ENCODE results near the gene PDGFRB. TPM values are rescaled to one million over a fixed set of nuclear protein-coding genes. Genes with fewer than 3 reads are reported as not detected.

PDGFRB gene
- total RNA-seq, 1 experiment from 2014 or later: 0.63 TPM

- no peak overlapping the region for H3K4me3 Mint-ChIP-seq (ENCODE audit: unreplicated experiment)
- no peaks in the 10 kb centered on the region for H3K27me3 Mint-ChIP-seq (ENCODE audit: insufficient read depth, unreplicated experiment)
- H3K9me3 Mint-ChIP-seq (ENCODE audit: unreplicated experiment): no peaks in the 10 kb centered on the region
- ChIA-PET POLR2A (no interaction called here), CTCF (interaction anchor here (0.6 to 1.7 kb wide), 5 partner anchors 14 to 210 kb away, joined by 3 to 6 read pairs (median 4); no protein-coding TSS in a partner anchor)
- TF ChIP-seq CTCF (IDR thresholded peaks at IDR 0.05; ENCODE audit: unreplicated experiment): no peak
- peaks cover 6% of the 10 kb centered on the region for H3K4me1 Mint-ChIP-seq (ENCODE audit: insufficient read depth, unreplicated experiment)
- intact Hi-C loops (cut with micrococcal nuclease): no loop called here
- no peak for DNase-seq (ENCODE audit: unreplicated experiment)
- no peak overlapping the region for H3K27ac Mint-ChIP-seq (ENCODE audit: low read depth, unreplicated experiment)
- no TSS peak for BruUV-seq (replicated peaks)
- H3K36me3 Mint-ChIP-seq (ENCODE audit: insufficient read depth, unreplicated experiment): no peaks in the 10 kb centered on the region
Measured at GRCh38 chr5:150154618-150155128, 972 bp downstream of the PDGFRB start.

- DNase-seq (ENCODE audit: unreplicated experiment): no peak
- no peak overlapping the region for H3K4me3 Mint-ChIP-seq (ENCODE audit: unreplicated experiment)
- H3K36me3 Mint-ChIP-seq (ENCODE audit: insufficient read depth, unreplicated experiment): no peaks in the 10 kb centered on the region
- no peaks in the 10 kb centered on the region for H3K27me3 Mint-ChIP-seq (ENCODE audit: insufficient read depth, unreplicated experiment)
- no peak overlapping the region for H3K27ac Mint-ChIP-seq (ENCODE audit: low read depth, unreplicated experiment)
- ChIA-PET CTCF (interaction anchor here (0.6 to 2.9 kb wide), 7 partner anchors 8 to 253 kb away, joined by 3 to 11 read pairs (median 5); no protein-coding TSS in a partner anchor), POLR2A (no interaction called here)
- intact Hi-C loops (cut with micrococcal nuclease): no loop called here
- TF ChIP-seq CTCF (IDR thresholded peaks at IDR 0.05; ENCODE audit: unreplicated experiment): no peak
- BruUV-seq (replicated peaks): no TSS peak
- no peaks in the 10 kb centered on the region for H3K9me3 Mint-ChIP-seq (ENCODE audit: unreplicated experiment)
- peaks cover 6% of the 10 kb centered on the region for H3K4me1 Mint-ChIP-seq (ENCODE audit: insufficient read depth, unreplicated experiment)
Measured at GRCh38 chr5:150153957-150154617, 1.6 kb downstream of the PDGFRB start.

- Mint-ChIP-seq H3K36me3 (ENCODE audit: insufficient read depth, unreplicated experiment) (no peaks in the 10 kb centered on the region), H3K4me1 (ENCODE audit: insufficient read depth, unreplicated experiment) (peaks cover 6% of the 10 kb centered on the region), H3K27ac (ENCODE audit: low read depth, unreplicated experiment) (no peak overlapping the region), H3K27me3 (ENCODE audit: insufficient read depth, unreplicated experiment) (no peaks in the 10 kb centered on the region), H3K9me3 (ENCODE audit: unreplicated experiment) (no peaks in the 10 kb centered on the region), H3K4me3 (ENCODE audit: unreplicated experiment) (no peak overlapping the region)
- CTCF ChIA-PET: interaction anchor here (0.9 to 2.9 kb wide), 8 partner anchors 9 to 253 kb away, joined by 3 to 11 read pairs (median 4); no protein-coding TSS in a partner anchor
- POLR2A ChIA-PET: no interaction called here
- no TSS peak for BruUV-seq (replicated peaks)
- no peak for TF ChIP-seq CTCF (IDR thresholded peaks at IDR 0.05; ENCODE audit: unreplicated experiment)
- intact Hi-C loops (cut with micrococcal nuclease): no loop called here
- DNase-seq (ENCODE audit: unreplicated experiment): no peak
Measured at GRCh38 chr5:150153483-150153882, 2.2 kb downstream of the PDGFRB start.

- intact Hi-C loops (cut with micrococcal nuclease): no loop called here
- ChIA-PET CTCF (interaction anchor here (0.8 to 2.9 kb wide), 7 partner anchors 9 to 254 kb away, joined by 3 to 11 read pairs (median 3); no protein-coding TSS in a partner anchor), POLR2A (interaction anchor here (0.7 kb wide), 1 partner anchor 12 kb away, joined by 3 read pairs; no protein-coding TSS in a partner anchor)
- BruUV-seq (replicated peaks): no TSS peak
- no peaks in the 10 kb centered on the region for H3K27me3 Mint-ChIP-seq (ENCODE audit: insufficient read depth, unreplicated experiment)
- H3K4me3 Mint-ChIP-seq (ENCODE audit: unreplicated experiment): no peak overlapping the region
- no peak overlapping the region for H3K27ac Mint-ChIP-seq (ENCODE audit: low read depth, unreplicated experiment)
- no peaks in the 10 kb centered on the region for H3K9me3 Mint-ChIP-seq (ENCODE audit: unreplicated experiment)
- TF ChIP-seq CTCF (IDR thresholded peaks at IDR 0.05; ENCODE audit: unreplicated experiment): no peak
- no peaks in the 10 kb centered on the region for H3K36me3 Mint-ChIP-seq (ENCODE audit: insufficient read depth, unreplicated experiment)
- peaks cover 6% of the 10 kb centered on the region for H3K4me1 Mint-ChIP-seq (ENCODE audit: insufficient read depth, unreplicated experiment)
- DNase-seq (ENCODE audit: unreplicated experiment): no peak
Measured at GRCh38 chr5:150152636-150153462, 2.8 kb downstream of the PDGFRB start.

All from MCF 10A (cell line).